ENCODE data around the gene VMP1.

GRCh38 chr17:59777033-59777432, 69.6 kb downstream of the VMP1 start:
- TF ChIP-seq POLR2A (IDR thresholded peaks at IDR 0.05; ENCODE audit: extremely low read depth, insufficient read length), result no peak
- TF ChIP-seq, protein P1, sequence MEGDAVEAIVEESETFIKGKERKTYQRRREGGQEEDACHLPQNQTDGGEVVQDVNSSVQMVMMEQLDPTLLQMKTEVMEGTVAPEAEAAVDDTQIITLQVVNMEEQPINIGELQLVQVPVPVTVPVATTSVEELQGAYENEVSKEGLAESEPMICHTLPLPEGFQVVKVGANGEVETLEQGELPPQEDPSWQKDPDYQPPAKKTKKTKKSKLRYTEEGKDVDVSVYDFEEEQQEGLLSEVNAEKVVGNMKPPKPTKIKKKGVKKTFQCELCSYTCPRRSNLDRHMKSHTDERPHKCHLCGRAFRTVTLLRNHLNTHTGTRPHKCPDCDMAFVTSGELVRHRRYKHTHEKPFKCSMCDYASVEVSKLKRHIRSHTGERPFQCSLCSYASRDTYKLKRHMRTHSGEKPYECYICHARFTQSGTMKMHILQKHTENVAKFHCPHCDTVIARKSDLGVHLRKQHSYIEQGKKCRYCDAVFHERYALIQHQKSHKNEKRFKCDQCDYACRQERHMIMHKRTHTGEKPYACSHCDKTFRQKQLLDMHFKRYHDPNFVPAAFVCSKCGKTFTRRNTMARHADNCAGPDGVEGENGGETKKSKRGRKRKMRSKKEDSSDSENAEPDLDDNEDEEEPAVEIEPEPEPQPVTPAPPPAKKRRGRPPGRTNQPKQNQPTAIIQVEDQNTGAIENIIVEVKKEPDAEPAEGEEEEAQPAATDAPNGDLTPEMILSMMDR (IDR thresholded peaks at IDR 0.05; ENCODE audit: low read depth, low read length), result no peak
- TF ChIP-seq, protein P2, sequence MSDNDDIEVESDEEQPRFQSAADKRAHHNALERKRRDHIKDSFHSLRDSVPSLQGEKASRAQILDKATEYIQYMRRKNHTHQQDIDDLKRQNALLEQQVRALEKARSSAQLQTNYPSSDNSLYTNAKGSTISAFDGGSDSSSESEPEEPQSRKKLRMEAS (IDR thresholded peaks at IDR 0.05; ENCODE audit: low read depth, low read length), result no peak
- TF ChIP-seq MYC (IDR thresholded peaks at IDR 0.05; ENCODE audit: low read depth, low read length), result no peak

All from NB4 (cell line).